Measurements from ENCODE around the gene MUC4.

- no peak for TF ChIP-seq POLR2A (IDR thresholded peaks at IDR 0.05)
- no peak for TF ChIP-seq CTCF (IDR thresholded peaks at IDR 0.05)
- TF ChIP-seq POLR2AphosphoS5 (IDR thresholded peaks at IDR 0.05), result no peak
Measured at GRCh38 chr3:195839260-195840010, 27.7 kb upstream of the MUC4 start.

Measured in prostate gland (tissue), 2 donors.